ENCODE measurements around the gene LEUTX.
"Not testable (repeated sequence)": the region's sequence is repeated elsewhere in the genome, so short reads cannot be mapped to it uniquely, and the experiment has no call there.

LEUTX gene

GRCh38 chr19:39778763-39779162 is at the start of gene LEUTX:
LEUTX (plus strand) TSS chr19:39778854; CDS start chr19:39778921, 67 bp downstream.
- DNase-seq (ENCODE audit: low read depth, low spot score), result no peak

- no peak for DNase-seq (ENCODE audit: low read depth, low spot score)
Measured at GRCh38 chr19:39729594-39729993, 49.1 kb upstream of the LEUTX start.

GRCh38 chr19:39731685-39732084 is 47.0 kb upstream of the LEUTX start:
- no peak for DNase-seq (ENCODE audit: low read depth, low spot score)

- DNase-seq (ENCODE audit: low read depth, low spot score), result no peak
Measured at GRCh38 chr19:39733841-39734240, 44.8 kb upstream of the LEUTX start.

GRCh38 chr19:39735688-39736087 is 43.0 kb upstream of the LEUTX start:
- no peak for DNase-seq (ENCODE audit: low read depth, low spot score)

- DNase-seq (ENCODE audit: low read depth, low spot score), result no peak
Measured at GRCh38 chr19:39736088-39736487, 42.6 kb upstream of the LEUTX start.

- no peak for DNase-seq (ENCODE audit: low read depth, low spot score)
Measured at GRCh38 chr19:39737351-39737750, 41.3 kb upstream of the LEUTX start.

GRCh38 chr19:39737891-39738290 is 40.8 kb upstream of the LEUTX start, which contains the start of gene CLC:
CLC (minus strand) TSS chr19:39738029; CDS start chr19:39737952, 77 bp downstream.
- DNase-seq (ENCODE audit: low read depth, low spot score), result no peak

- no peak for DNase-seq (ENCODE audit: low read depth, low spot score)
Measured at GRCh38 chr19:39738814-39739213, 39.8 kb upstream of the LEUTX start.

GRCh38 chr19:39740395-39740794 is 38.3 kb upstream of the LEUTX start:
- no peak for DNase-seq (ENCODE audit: low read depth, low spot score)

GRCh38 chr19:39745643-39746042 is 33.0 kb upstream of the LEUTX start:
- no peak for DNase-seq (ENCODE audit: low read depth, low spot score)

GRCh38 chr19:39746836-39747529 is 31.7 kb upstream of the LEUTX start:
- no peak for DNase-seq (ENCODE audit: low read depth, low spot score)

GRCh38 chr19:39749981-39750380 is 28.7 kb upstream of the LEUTX start:
- no peak for DNase-seq (ENCODE audit: low read depth, low spot score)

GRCh38 chr19:39752390-39752789 is 26.3 kb upstream of the LEUTX start:
- DNase-seq (ENCODE audit: low read depth, low spot score), result no peak

- no peak for DNase-seq (ENCODE audit: low read depth, low spot score)
Measured at GRCh38 chr19:39752795-39753194, 25.9 kb upstream of the LEUTX start.

GRCh38 chr19:39754544-39754943 is 24.1 kb upstream of the LEUTX start:
- DNase-seq (ENCODE audit: low read depth, low spot score), result no peak

- DNase-seq (ENCODE audit: low read depth, low spot score), result no peak
Measured at GRCh38 chr19:39754971-39755370, 23.7 kb upstream of the LEUTX start.

GRCh38 chr19:39759457-39760184 is 19.0 kb upstream of the LEUTX start:
- no peak for DNase-seq (ENCODE audit: low read depth, low spot score)

- not testable (repeated sequence) for DNase-seq (ENCODE audit: low read depth, low spot score)
Measured at GRCh38 chr19:39761851-39762250, 16.8 kb upstream of the LEUTX start.

- no peak for DNase-seq (ENCODE audit: low read depth, low spot score)
Measured at GRCh38 chr19:39765091-39766076, 13.3 kb upstream of the LEUTX start.

GRCh38 chr19:39768334-39768733 is 10.3 kb upstream of the LEUTX start:
- DNase-seq (ENCODE audit: low read depth, low spot score), result no peak

- no peak for DNase-seq (ENCODE audit: low read depth, low spot score)
Measured at GRCh38 chr19:39768786-39769185, 9.9 kb upstream of the LEUTX start.
